Activated T-cell treated with anti-CD3 and anti-CD28 coated beads, Interleukin-2, amount 50 U/mL, for 72 hours (primary cell): ENCODE results near the gene LCN10. TPM values are rescaled to one million over a fixed set of nuclear protein-coding genes. Genes with fewer than 3 reads are reported as not detected.
"Not testable (repeated sequence)": the region's sequence is repeated elsewhere in the genome, so short reads cannot be mapped to it uniquely, and the experiment has no call there.

Source experiments
- ATAC-seq, 2 donors: fragments of 150-1000 bp; cut with Tn5 transposase; replicated peaks in 1 of 2; 2 replicates each; pipeline ENCODE4 v1.10.0; 2021; ENCODE audit warnings: moderate library complexity in 2 of 2, mild to moderate bottlenecking in 1 of 2
- DNase-seq, 2 donors: peaks; one replicate each; pipeline ENCODE4 v3.0.0; 2021 to 2022; ENCODE audit warnings: mixed read lengths in 1 of 2
- H3K27ac Mint-ChIP-seq: one replicate; pipeline ENCODE4 v1.8.0; 2022; ENCODE audit warnings: mild to moderate bottlenecking, moderate library complexity, mixed read lengths
- H3K27me3 Mint-ChIP-seq: one replicate; pipeline ENCODE4 v1.8.0; 2022; ENCODE audit warnings: low read depth, mixed read lengths
- H3K36me3 Mint-ChIP-seq, 2 donors: one replicate each; pipeline ENCODE4 v1.8.0; 2022; ENCODE audit warnings: mixed read lengths in 2 of 2, mild to moderate bottlenecking in 1 of 2; ENCODE audit not compliant: insufficient read depth in 2 of 2
- H3K4me1 Mint-ChIP-seq: one replicate; pipeline ENCODE4 v1.8.0; 2022; ENCODE audit warnings: low read depth, mixed read lengths
- H3K4me3 Mint-ChIP-seq, 2 donors: one replicate each; pipeline ENCODE4 v1.8.0; 2022; ENCODE audit warnings: mild to moderate bottlenecking in 2 of 2, mixed read lengths in 2 of 2, moderate library complexity in 2 of 2
- H3K9me3 Mint-ChIP-seq, 2 donors: one replicate each; pipeline ENCODE4 v1.8.0; 2022; ENCODE audit warnings: mixed read lengths in 2 of 2
- total RNA-seq, 2 donors: library from RNA; stranded (reverse); gene quantifications; one replicate each; pipeline ENCODE4 v1.2.3, GENCODE V29; 2022

LCN10 gene
- total RNA-seq: under 1 TPM; 0.21 to 0.70 TPM

DNA sequence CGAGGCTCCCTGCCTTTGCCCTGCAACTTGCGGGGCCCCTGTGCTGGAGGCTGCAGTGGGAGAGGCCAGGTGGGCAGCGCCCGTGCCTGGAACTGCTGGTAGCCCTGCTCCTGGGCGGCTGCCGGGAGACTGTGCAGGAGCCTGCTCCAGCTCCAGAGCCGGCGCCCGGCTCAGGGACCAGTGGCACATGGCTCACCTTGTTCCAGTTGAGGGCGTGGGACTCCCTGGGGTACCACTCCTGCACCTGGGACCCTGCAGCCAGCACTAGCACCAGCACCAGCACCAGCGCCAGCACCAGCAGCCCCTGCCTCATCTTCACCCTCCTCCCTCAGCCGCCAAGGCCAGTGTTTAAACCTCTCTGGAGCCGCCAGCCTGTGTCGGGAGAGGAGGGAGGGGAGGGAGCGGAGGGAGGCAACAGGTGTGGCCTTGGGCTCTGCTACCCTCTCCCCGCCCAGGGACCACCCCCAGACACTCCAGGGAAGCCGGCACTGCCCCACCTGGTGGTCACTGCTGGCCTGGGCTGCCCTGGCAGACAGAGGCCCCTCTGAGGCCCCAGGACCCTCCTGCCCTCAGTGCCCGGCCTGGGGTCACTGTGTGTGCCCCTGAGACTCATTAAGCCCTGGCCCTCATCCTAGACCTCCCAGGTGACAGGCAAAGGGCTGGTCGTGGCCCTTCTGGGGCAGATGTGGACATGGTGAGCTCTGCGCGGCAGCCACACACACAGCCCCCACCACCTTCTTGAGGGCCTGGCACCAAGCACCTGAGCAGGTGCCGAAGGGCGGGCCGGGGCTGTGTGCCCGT, at the start of gene LCN10:
Gene LCN10 (minus strand): TSS at position 350 of the 801 bp plus-strand sequence. CDS start 37 bp downstream, at position 313.
- H3K4me1 Mint-ChIP-seq: peaks cover 21% of the 10 kb centered on the region

DNA sequence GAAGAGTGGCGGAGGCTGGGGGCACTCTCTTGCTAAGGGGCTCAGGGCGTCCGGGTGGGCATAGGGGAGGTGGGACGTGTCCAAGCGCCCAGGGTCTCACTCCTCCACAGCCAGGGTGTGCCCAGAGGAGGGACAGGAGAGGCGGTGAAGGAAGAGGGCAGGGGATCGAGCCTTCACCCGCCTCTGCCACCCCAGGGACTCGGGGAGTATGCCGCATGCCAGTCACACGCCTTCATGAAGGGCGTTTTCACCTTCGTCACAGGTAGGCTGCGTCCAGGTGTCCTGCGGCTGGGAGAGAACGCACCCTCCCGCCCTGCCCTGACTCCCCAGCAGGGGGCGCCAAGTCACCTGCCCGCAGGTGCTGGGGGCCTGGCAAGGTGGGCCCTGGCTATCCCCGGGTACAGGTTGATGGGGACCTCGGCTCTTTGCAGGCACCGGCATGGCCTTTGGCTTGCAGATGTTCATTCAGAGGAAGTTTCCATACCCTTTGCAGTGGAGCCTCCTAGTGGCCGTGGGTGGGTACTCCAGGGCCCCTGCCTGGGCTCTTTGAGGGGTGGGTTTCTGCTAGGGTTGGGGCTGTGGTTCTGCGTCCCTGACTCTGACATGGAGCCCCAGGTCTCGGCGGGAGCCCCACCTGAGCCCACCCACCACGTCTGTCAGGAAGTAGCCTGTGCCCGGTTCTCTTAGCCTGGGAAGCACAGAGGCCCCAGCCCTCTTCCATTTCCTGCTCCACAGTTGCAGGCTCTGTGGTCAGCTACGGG, 49.0 kb upstream of the LCN10 start:
- ATAC-seq: peak; percentile 5 to 8
- Mint-ChIP-seq H3K4me1 (peaks cover 34% of the 10 kb centered on the region), H3K27me3 (no peaks in the 10 kb centered on the region), H3K9me3 (no peaks in the 10 kb centered on the region), H3K27ac (peak overlapping the region; percentile 22), H3K36me3 (no peaks in the 10 kb centered on the region), H3K4me3 (peak overlapping the region; percentile 81 to 88)
- DNase-seq: peak; percentile 72 to 74

More for the DNA sequence above, at the start of gene LCN10:
- ATAC-seq (no peak), DNase-seq (no peak)
- Mint-ChIP-seq H3K9me3 (no peaks in the 10 kb centered on the region), H3K36me3 (no peaks in the 10 kb centered on the region), H3K27ac (no peak within 1 kb of the TSS), H3K27me3 (no peaks in the 10 kb centered on the region), H3K4me3 (peak within 1 kb of the TSS; percentile 65 to 72)

DNA sequence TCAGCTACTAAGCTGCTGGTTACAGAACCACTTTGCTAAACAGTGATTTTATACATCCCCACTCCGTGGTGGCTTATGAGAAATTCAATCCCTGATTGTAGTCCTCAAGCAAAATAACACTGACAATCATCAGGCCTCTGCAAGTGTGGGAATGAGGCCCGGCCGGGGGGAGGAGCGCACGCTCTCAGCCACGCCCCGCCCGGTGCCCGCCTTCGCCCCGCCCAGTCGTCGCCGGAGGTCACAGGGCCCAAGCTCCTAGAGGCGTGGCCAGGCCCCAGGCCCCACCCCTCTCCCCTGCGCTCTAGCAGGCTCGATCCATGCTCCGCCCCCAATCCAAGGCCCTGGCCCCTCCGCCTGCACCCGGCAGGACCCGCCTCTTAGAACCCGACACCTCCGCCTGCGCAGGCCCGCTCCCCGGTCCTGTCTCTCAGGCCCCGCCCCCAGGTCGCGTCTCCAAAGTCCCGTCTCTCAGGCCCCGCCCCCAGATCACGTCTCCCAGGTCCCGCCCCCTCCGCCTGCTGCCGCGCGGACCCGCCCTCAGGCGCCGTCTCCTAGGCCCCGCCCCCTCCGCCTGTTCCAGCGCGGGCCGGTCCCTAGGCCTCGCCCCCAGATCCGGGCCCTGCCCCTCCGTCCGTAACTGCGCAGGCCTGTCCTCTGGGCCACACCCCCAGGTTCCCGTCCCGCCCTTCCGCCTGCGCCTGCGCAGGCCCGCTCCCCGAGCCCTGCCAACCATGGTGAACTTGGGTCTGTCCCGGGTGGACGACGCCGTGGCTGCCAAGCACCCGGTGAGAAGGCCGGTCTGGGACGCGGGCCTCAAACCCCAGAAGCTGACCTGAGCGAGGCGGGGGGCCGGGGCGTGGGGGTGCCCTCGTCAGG, 48.1 kb upstream of the LCN10 start, which contains the start of gene TMEM141:
Gene TMEM141 (plus strand): TSS at position 705 of the 876 bp plus-strand sequence. CDS start 27 bp downstream, at position 732.
- no peaks in the 10 kb centered on the region for H3K27me3 Mint-ChIP-seq
- peak within 1 kb of the TSS; percentile 81 to 88 for H3K4me3 Mint-ChIP-seq
- peak; percentile 90 to 91 for ATAC-seq
- H3K36me3 Mint-ChIP-seq: no peaks in the 10 kb centered on the region
- H3K4me1 Mint-ChIP-seq: peaks cover 32% of the 10 kb centered on the region
- peak; percentile 100 for DNase-seq
- peak within 1 kb of the TSS; percentile 22 for H3K27ac Mint-ChIP-seq
- H3K9me3 Mint-ChIP-seq: no peaks in the 10 kb centered on the region

DNA sequence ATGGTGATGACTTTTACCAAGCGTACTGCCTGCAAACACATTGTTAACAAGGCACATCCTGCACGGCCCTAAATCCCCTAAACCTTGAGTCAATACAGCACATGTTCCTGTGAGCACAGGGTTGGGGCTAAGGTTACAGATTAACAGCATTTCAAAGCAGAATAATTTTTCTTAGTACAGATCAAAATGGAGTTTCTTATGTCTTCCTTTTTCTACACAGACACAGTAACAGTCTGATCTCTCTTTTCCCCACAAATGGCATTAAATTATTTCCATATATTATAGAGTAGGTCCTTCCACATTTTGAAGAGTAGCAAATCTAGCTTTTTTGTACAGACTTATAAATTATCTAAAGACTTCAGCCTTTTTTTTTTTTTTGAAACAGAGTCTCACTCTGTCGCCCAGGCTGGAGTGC, 46.8 kb upstream of the LCN10 start:
- Mint-ChIP-seq H3K27ac (no peak overlapping the region), H3K4me1 (peaks cover 38% of the 10 kb centered on the region), H3K4me3 (no peak overlapping the region), H3K27me3 (no peaks in the 10 kb centered on the region), H3K9me3 (no peaks in the 10 kb centered on the region), H3K36me3 (no peaks in the 10 kb centered on the region)
- DNase-seq (no peak), ATAC-seq (no peak)

DNA sequence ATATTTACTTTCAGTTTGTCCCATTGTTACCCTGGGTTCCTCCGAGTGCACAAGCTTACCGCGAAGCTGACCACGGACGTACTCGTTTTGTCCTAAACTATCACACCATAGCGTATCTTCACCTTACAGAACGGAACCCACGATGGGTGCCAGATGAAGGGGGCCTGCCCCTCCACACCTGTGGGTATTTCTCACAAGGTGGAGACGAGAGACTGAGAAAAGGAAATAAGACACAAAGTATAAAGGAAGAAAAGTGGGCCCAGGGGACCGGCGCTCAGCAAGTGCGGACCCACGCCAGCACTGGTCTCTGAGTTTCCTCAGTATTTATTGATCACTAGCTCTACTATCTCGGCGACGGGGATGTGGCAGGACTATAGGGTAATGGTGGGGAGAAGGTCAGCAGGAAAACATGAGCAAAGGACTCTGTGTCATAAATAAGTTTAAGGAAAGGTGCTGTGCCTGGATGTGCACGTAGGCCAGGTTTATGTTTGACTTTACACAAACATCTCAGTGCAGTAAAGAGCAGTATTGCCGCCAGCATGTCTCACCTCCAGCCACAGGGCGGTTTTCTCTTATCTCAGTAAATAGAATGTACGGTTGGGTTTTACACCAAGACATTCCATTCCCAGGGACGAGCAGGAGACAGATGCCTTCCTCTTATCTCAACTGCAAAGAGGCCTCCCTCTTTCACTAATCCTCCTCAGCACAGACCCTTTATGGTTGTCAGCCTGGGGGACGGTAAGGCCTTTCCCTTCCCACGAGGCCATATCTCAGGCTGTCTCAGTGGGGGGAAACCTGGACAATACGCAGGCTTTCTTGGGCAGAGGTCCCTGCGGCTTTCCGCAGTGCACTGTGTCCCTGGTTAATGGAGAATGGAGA, 46.1 kb upstream of the LCN10 start:
- not testable (repeated sequence) for DNase-seq, H3K27ac Mint-ChIP-seq, H3K9me3 Mint-ChIP-seq, ATAC-seq, H3K36me3 Mint-ChIP-seq, H3K27me3 Mint-ChIP-seq
- H3K4me3 Mint-ChIP-seq: peak overlapping the region; percentile 44 to 63
- peaks cover 40% of the 10 kb centered on the region for H3K4me1 Mint-ChIP-seq

DNA sequence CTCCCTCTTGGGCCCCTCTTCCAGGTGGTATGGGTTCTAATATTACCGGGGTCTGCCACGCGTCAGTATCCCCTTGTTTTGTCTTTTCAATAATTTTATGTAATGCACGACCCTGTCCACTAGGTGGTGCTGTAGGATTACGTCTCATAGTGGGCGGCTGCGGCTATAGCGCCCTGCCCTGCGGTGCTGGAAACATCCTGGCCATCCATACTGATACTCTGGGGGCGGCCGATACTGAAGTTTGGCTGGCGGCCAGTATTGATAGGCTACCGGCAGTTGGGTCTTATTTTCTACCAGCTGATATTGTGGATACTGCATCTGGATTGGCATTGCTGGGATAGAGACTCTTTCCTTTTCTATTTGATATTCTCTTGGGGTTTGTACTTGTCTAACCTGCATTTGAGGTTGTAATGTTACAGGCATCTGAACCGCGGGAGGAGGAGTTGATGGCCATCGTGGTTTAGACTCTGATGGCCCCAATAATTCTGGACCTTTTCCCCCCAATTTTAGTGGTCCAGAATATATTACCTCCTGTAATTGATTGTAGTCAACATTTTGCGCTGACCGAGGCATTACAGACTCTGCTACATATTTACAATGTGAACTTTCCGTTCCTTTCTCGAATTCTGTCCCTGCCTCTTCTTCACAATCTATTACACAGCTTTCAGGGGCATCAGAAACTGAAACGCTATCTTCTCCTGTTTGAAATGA, 45.1 kb upstream of the LCN10 start:
- DNase-seq (peak; percentile 83 to 85), ATAC-seq (peak in 1 of 2 donors; percentile 10)
- peak overlapping the region; percentile 44 to 63 for H3K4me3 Mint-ChIP-seq
- peaks cover 34% of the 10 kb centered on the region for H3K4me1 Mint-ChIP-seq
- H3K36me3 Mint-ChIP-seq: no peaks in the 10 kb centered on the region
- no peaks in the 10 kb centered on the region for H3K27me3 Mint-ChIP-seq
- no peak overlapping the region for H3K27ac Mint-ChIP-seq
- H3K9me3 Mint-ChIP-seq: no peaks in the 10 kb centered on the region

DNA sequence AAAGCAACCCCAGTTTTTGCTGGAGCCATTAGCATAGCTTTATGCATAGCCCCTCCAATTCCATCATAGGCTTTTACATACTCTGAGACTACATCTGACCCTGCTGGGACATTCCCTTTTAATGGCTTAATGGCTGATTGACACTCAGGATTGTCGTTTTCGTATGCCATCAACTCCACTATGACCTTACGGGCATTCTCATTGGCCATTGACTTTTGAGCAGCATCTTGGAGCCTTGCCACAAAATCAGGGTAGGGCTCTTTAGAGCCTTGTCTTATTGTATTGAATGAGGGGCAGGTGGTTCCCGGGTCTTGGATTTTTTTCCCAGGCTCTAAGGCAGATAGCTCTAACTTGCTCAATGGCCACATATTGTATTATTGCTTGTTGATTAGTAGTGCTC, 44.2 kb upstream of the LCN10 start:
- H3K9me3 Mint-ChIP-seq, H3K27me3 Mint-ChIP-seq, DNase-seq, H3K36me3 Mint-ChIP-seq, H3K4me3 Mint-ChIP-seq, H3K27ac Mint-ChIP-seq, ATAC-seq: not testable (repeated sequence)
- peaks cover 29% of the 10 kb centered on the region for H3K4me1 Mint-ChIP-seq

DNA sequence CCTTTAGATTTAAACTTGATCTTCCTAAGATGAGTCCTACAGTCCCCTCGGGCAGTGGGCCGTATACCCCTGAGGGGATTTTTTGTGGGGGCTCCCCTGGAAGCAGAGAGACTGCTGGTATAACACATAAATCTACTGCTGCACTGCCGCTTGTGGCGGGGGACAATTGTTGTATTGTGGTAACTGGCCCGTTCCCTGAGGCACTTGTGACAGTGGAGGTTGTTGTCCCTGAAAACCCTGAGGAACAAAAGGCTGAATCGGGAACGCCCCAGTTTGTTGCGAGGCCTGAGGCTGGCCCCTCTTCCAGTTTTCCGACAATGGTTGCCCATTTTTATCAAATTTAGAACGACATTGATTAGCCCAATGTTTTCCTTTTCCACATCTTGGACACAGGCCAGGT, 43.7 kb upstream of the LCN10 start:
- Mint-ChIP-seq H3K27me3 (no peaks in the 10 kb centered on the region), H3K9me3 (no peaks in the 10 kb centered on the region), H3K4me1 (peaks cover 28% of the 10 kb centered on the region), H3K27ac (no peak overlapping the region), H3K4me3 (no peak overlapping the region), H3K36me3 (no peaks in the 10 kb centered on the region)
- ATAC-seq (no peak), DNase-seq (no peak)

DNA sequence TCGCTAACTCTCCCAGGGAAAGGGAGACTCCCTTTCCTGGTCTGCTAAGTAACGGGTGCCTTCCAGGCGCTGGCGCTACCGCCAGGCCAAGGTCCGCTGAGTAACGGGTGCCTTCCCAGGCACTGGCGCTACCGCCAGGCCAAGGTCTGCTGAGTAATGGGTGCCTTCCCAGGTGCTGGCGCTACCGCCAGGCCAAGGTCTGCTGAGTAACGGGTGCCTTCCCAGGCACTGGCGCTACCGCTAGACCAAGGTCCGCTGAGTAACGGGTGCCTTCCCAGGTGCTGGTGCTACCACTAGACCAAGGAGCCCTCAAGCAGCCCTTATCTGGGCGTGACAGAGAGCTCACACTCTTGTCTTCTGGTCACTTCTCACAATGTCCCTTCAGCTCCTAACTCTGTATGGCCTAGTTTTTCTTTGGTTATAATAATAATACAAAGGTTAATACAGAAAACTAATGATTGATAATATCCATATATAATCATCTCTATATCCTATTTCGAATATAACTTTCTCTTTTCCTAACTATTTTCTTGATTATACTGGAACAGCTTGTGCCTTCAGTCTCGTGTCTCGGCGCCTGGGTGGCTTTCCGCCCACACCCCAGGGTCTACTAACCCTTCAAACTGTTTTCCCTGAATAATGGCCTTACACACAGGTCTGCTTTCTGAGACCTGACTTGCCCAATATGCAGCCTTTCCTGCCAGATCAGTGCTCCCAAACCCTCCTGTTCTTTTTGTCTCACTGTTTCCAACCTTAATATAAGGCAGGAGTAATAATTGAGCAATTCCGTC, 43.0 kb upstream of the LCN10 start:
- not testable (repeated sequence) for H3K27ac Mint-ChIP-seq, H3K4me3 Mint-ChIP-seq, DNase-seq, H3K27me3 Mint-ChIP-seq, ATAC-seq, H3K9me3 Mint-ChIP-seq, H3K36me3 Mint-ChIP-seq
- peaks cover 28% of the 10 kb centered on the region for H3K4me1 Mint-ChIP-seq

DNA sequence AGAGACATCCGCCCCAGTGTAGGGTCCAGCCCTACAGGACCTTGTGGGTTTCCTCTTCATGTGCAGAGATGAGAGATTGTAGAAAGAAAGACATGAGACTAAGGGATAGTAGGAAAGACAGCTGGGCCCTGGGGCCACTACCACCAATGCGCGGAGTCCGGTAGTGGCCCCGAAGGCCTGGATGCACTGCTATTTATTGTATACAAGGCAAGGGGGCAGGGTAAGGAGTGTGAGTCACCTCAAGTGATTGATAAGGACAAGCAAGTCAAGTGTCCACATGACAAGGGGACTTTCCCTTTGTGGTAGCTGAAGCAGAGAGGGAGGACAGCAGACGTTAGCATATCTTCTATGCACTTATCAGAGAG, 42.2 kb upstream of the LCN10 start:
- Mint-ChIP-seq H3K4me3 (no peak overlapping the region), H3K4me1 (peaks cover 22% of the 10 kb centered on the region), H3K9me3 (no peaks in the 10 kb centered on the region), H3K27ac (no peak overlapping the region), H3K27me3 (no peaks in the 10 kb centered on the region), H3K36me3 (no peaks in the 10 kb centered on the region)
- ATAC-seq: peak; percentile 67 to 76
- DNase-seq: no peak
